Measurements from ENCODE around the gene PPFIBP2. TPM values are rescaled to one million over a fixed set of nuclear protein-coding genes. Genes with fewer than 3 reads are reported as not detected.

Gene PPFIBP2
- total and polyA plus RNA-seq, 10 of the 15 experiments (the other 5 are each of a cell fraction or from before 2014, with no cell fraction given), result 17.3 to 56.3 (median 39.2) TPM

- ChIA-PET POLR2A (interaction anchor here (0.7 to 4.0 kb wide), 10 partner anchors 9 to 151 kb away, joined by 3 to 24 read pairs (median 5); no protein-coding TSS in a partner anchor), RAD21 (ENCODE audit: unreplicated experiment) (interaction anchor here (0.7 to 7.1 kb wide), 23 partner anchors 9 to 160 kb away, joined by 3 to 57 read pairs (median 6); no protein-coding TSS in a partner anchor), SMC1A (ENCODE audit: uncharacterized antibody, unreplicated experiment) (interaction anchor here (0.7 to 9.6 kb wide), 28 partner anchors 11 to 178 kb away, joined by 3 to 69 read pairs (median 6); partner anchors contain the start of gene CYB5R2), CTCF (interaction anchor here (0.7 to 8.1 kb wide), 26 partner anchors 9 to 177 kb away, joined by 3 to 67 read pairs (median 8); no protein-coding TSS in a partner anchor)
- FAIRE-seq, result peak; percentile 18
- Histone ChIP-seq H3K79me2 (ENCODE audit: control insufficient read depth, insufficient read depth, low read length) (peaks cover 50% of the 10 kb centered on the region), H3K4me2 (ENCODE audit: control insufficient read depth, insufficient read depth) (peak overlapping the region; percentile 99), H3K4me1 (ENCODE audit: control insufficient read depth, insufficient read depth, low read length) (peaks cover 22% of the 10 kb centered on the region), H3K4me3 (peak overlapping the region; percentile 92), H3K9ac (ENCODE audit: control insufficient read depth, insufficient read depth, low read length) (peak overlapping the region; percentile 96), H2AFZ (ENCODE audit: control insufficient read depth, low read depth, low read length) (peak overlapping the region; percentile 61), H3K27ac (ENCODE audit: control insufficient read depth, insufficient read depth) (peak overlapping the region; percentile 99), H4K20me1 (ENCODE audit: control insufficient read depth, insufficient read depth) (no peaks in the 10 kb centered on the region), H3K9me3 (replicated peaks; ENCODE audit: control insufficient read depth, insufficient read depth, low read length) (no peaks in the 10 kb centered on the region), H3K36me3 (ENCODE audit: control insufficient read depth in 2 of 2, insufficient read depth in 2 of 2, low read length in 1 of 2) (no peaks in the 10 kb centered on the region), H3K27me3 (replicated peaks in 1 of 2; ENCODE audit: control insufficient read depth in 2 of 2, insufficient read depth in 2 of 2, low read length in 1 of 2) (no peaks in the 10 kb centered on the region)
- in situ Hi-C loops (cut with MboI), result loop anchor here (25.0 kb wide), 1 partner anchor 1825 kb away; the partner anchor contains the start of genes TRIM22 and TRIM5
- peak; percentile 73 for ATAC-seq
- DNase-seq (ENCODE audit: low read depth, low spot score), result no peak
- WGBS (ENCODE audit: insufficient coverage, insufficient replicate concordance, low lambda C conversion rate, missing lambda C conversion rate), result 1% methylated on average over 18 of the region's 18 CpGs
- intact Hi-C loops (cut with micrococcal nuclease; ENCODE audit: unreplicated experiment), result loop anchor here (1.0 to 10.0 kb wide), 5 partner anchors 37 to 768 kb away; partner anchors contain the start of gene CYB5R2
- no TSS peak for BruUV-seq (replicated peaks)
- TF ChIP-seq, protein P1, sequence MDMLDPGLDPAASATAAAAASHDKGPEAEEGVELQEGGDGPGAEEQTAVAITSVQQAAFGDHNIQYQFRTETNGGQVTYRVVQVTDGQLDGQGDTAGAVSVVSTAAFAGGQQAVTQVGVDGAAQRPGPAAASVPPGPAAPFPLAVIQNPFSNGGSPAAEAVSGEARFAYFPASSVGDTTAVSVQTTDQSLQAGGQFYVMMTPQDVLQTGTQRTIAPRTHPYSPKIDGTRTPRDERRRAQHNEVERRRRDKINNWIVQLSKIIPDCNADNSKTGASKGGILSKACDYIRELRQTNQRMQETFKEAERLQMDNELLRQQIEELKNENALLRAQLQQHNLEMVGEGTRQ (IDR thresholded peaks at IDR 0.05; ENCODE audit: borderline replicate concordance, low read depth, low read length), result no peak
- TF ChIP-seq CBFB (IDR thresholded peaks at IDR 0.05; ENCODE audit: low read depth) (peak; percentile 76; the same call in 1 of the 2 replicates), STAT3 (IDR thresholded peaks at IDR 0.05; ENCODE audit: low read depth, low read length) (0 out of 2 replicates have a peak, but pooled peaks have one; percentile 65), SPI1 (IDR thresholded peaks at IDR 0.05; ENCODE audit: borderline replicate concordance, insufficient read depth, low read depth, low read length) (peak; percentile 99), NKRF (conservative IDR thresholded peaks at IDR 0.05) (no peak; the same call in 1 of the 2 replicates), YY1 (IDR thresholded peaks at IDR 0.05; ENCODE audit: low read depth, low read length) (peak; percentile 23; the same call in 1 of the 2 replicates), IKZF2 (IDR thresholded peaks at IDR 0.05) (peak; percentile 75 to 80), ATF3 (IDR thresholded peaks at IDR 0.05; ENCODE audit: borderline replicate concordance, extremely low read depth, low read depth, low read length) (no peak), MEF2A (IDR thresholded peaks at IDR 0.05; ENCODE audit: insufficient read depth, low read depth, low read length) (peak; percentile 88), PAX5 (IDR thresholded peaks at IDR 0.05; ENCODE audit: borderline replicate concordance, low read depth, low read length) (peak; percentile 93), ASH2L (IDR thresholded peaks at IDR 0.05; ENCODE audit: borderline replicate concordance, low read depth) (peak; percentile 63; the same call in 1 of the 2 replicates), MYB (IDR thresholded peaks at IDR 0.05; ENCODE audit: borderline replicate concordance, low read depth, low read length) (peak; percentile 65; the same call in 1 of the 2 replicates), ZNF622 (IDR thresholded peaks at IDR 0.05) (no peak), ATF7 (IDR thresholded peaks at IDR 0.05; ENCODE audit: low read depth) (peak; percentile 74), MLLT1 (IDR thresholded peaks at IDR 0.05) (peak; percentile 73), BHLHE40 (IDR thresholded peaks at IDR 0.05; ENCODE audit: borderline replicate concordance in 1 of 2, low read depth in 2 of 2, low read length in 1 of 2) (peak; percentile 64 to 80; a peak in 3 of 4 replicates), IKZF1 (conservative IDR thresholded peaks at IDR 0.05) (peak; percentile 52), SMC3 (IDR thresholded peaks at IDR 0.05; ENCODE audit: borderline replicate concordance, low read length) (no peak; the same call in 1 of the 2 replicates)
Observed at GRCh38 chr11:7512525-7513233, 1.1 kb upstream of the PPFIBP2 start.

All from GM12878 (cell line).